NCI-H1436 treated with DMSO at 0.1 percent for 48 hours (cell line): ENCODE results near the gene MR1.

Source experiments
- DNase-seq: peaks from one replicate; lab custom pipeline; 2025; lab: John Stamatoyannopoulos, UW

Gene MR1

DNA sequence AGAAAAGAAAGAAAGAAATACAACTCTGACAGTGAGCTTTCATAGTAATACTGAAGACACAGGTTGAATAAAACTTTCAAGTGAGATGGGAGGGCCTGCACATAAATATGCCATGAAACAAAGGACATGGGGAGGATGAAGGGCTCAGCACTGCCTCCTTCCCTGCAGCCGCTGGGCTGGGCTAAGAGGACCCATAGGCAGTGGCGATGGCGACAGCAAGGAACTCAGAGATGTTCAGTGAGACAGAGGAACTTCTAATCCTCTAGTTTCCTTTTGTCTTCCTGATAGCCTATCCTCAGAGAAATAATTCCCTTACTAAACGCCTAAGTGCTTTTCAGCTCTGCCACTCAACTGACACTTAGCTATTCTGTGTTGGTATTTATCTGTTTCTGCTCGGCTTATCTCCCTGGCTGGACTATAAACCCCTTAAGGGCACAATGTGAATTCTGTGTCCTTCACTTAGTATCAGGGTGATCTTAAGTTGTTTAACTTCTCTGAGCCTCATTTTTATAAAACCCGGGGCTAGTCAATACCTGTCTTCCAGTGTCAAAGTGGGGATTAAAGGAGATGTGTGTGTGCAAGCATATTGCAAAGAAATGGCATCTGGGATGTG is 30.3 kb downstream of the MR1 start:
- DNase-seq: no peak

DNA sequence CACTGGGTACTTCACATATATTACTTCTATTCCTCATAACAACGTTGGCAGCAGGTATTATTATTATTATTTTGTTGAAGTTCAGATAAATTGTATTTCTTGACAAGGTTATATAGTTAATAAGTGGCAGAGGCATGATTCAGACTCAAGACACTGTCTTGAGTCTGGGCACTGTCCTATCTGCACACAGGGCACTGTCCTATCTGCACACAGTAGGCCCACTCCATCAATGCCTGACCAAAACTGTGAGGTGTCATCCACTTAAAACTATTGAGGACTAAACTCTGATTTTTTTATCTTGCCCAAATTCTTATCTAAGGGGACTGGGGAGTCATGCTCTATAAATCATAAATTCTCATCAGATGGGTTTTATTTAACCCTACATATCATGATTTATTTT is 30.9 kb downstream of the MR1 start:
- DNase-seq: no peak

GRCh38 chr1:181073638-181074037 is 39.9 kb downstream of the MR1 start:
- no peak for DNase-seq

- no peak for DNase-seq
Observed at GRCh38 chr1:181075766-181076350, 42.1 kb downstream of the MR1 start.

DNA sequence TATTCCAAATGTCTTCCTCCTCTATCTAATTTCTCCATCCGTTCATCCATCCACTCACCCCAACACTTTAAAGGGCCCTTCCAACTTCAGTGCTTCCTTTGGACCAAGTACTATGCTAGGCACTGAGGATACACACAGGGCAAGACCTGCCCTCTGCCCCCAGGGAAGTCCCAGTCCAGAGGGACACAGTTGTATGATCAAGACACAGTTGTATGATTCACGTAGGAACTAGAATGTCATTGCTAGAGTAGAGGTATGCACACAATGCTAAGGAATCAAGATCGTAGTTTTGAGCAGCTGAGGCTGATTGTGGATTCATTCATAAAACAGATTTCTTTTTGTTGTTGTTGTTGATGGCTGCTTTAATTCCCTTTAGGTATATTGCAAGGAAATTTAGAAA is 43.1 kb downstream of the MR1 start:
- no peak for DNase-seq

DNA sequence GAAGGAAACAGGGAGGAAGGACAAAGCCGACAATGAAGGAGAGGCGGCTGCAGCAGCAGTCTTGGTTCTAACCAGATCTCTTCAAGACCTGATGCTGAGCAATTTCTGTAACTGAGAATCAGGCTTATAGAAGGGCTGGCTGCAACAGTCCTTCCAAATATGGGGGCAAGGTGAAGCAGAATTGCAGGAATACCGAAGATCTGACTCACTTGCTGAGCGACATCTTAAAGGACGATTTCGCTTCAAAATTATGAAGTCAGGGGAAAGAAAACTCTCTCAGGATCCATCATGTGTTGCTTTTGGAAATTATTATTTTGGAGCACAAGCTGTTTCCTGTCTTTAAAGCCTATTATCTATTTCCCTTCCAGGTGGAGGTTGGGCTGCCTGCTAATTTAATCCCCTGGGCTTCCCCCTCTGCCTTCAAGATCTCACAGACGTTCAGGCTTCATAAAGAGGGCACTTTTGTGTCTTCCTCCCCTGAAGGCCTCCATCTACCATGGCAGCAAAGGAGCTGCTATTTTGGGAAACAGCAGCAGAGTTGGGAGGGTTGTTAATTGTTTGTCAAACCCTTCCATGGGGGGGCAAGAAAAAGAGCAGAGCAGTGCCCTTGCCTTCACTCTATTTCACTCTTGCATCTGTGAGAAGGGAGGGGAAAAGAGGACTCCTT is 43.9 kb downstream of the MR1 start:
- DNase-seq: peak; percentile 32

GRCh38 chr1:181079382-181079781 is 45.6 kb downstream of the MR1 start:
- no peak for DNase-seq

DNA sequence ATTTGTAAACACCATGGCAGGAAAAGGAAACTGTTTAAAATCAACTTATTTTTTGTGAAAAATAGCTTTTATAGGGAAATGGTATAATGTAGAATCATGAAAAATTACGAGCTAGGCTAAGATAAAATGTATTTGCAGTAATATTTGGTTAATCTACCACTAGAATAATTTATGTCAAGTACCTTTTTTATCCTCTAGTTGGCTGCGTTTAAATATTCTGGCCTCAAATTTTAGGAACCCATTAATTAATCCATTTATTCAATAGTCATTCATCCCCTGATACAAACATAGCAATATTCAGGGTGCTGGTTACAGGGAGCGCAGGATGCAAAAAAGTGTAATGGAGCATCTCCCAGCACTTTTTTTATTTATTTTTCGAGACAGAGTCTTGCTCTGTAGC is 46.1 kb downstream of the MR1 start:
- DNase-seq: no peak

DNA sequence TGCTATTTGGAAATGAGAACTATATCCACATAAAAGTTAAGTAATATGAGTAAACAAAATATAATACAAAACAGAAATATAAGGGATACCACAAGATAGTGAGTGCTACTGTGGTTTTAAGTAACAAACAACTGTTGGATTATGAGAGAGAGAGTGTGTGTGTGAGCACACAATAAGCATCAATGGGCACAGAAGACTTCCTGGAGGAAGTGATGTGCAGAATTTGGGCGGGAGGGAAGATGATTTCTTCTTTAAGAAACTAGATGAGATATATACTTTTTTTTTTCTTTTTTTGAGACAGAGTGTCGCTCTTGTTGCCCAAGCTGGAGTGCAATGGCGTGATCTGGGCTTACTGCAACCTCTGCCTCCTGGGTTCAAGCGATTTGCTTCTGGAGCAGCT is 46.8 kb downstream of the MR1 start:
- DNase-seq: no peak

GRCh38 chr1:181081395-181081794 is 47.6 kb downstream of the MR1 start:
- DNase-seq: no peak

GRCh38 chr1:181083842-181084605 is 50.2 kb downstream of the MR1 start:
- DNase-seq: peak; percentile 52

GRCh38 chr1:181084606-181084969 is 50.8 kb downstream of the MR1 start:
- DNase-seq: no peak

GRCh38 chr1:181086091-181086490 is 52.3 kb downstream of the MR1 start:
- no peak for DNase-seq

- no peak for DNase-seq
Observed at GRCh38 chr1:181086926-181087325, 53.1 kb downstream of the MR1 start.

DNA sequence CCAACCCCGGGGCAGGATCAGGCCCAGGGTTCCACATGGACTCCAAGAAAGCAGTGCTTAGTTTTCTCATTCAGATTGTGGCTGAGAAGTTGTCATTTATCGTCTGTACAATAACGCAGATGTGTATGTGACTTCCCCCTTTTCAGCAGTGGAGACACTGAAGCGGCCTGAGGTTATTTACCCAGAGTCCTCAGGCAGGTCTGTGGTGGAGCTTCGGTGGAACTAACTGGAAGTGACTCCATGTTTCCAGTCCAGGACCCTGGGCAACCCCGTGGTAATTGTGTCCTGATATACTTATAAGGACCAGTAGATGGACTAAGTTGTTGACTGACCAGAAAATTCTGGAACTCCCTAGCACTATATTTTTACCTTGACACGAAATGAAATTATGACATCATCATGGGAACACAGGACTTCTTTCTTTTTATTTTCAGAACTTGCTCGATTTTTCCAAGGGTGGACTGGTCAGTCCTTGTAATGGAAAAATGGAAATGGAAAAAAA is 53.7 kb downstream of the MR1 start:
- DNase-seq: no peak

DNA sequence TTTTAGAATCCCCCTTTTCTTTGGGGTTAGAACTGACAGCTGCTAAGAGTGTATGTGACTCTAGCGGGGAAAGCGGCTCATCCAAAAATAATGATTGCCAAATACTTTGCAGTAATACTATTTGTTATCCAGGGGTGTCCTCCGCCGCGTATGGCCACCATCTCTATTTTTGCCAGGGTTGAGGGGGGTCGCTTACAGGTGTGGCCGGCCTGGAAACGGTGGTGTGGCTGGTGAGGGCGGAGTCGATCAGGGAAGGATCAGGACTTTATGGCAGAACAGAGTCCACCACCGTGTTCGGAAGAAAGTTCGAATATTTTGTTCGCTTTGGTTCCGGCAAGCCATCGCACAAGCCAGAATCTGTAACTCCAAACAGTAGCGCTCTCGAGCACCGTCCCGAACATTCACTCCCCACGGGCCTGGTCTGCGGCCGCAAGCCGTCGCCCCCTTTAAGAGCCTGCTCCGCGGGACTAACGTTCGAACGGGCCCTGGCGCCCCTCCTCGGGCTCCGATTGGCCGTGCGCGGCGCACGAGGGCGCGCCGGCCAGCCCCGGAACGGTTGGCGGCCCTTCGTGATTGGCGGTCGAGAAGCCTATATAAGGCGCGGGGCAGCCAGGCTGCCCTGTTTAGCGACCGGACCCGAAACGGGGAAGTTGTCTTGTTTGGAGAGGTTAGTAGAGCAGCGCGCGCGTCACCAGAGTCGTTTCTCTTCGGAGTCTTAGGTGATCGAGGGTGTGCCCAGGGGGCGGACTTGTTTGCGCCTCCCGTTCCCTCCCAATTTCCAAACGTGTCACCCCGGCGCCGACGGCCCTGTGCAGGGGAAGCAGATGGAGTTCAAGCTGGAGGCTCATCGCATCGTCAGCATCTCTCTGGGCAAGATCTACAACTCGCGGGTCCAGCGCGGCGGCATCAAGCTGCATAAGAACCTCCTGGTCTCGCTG is 54.6 kb downstream of the MR1 start, which contains the start of gene IER5:
TSS of gene IER5 (plus strand) at position 622 of the 938 bp plus-strand sequence. CDS start at position 825, 203 bp downstream.
- peak; percentile 77 for DNase-seq

- no peak for DNase-seq
Observed at GRCh38 chr1:181089017-181089675, 55.4 kb downstream of the MR1 start.

- DNase-seq: no peak
Observed at GRCh38 chr1:181089676-181090544, 56.1 kb downstream of the MR1 start.

DNA sequence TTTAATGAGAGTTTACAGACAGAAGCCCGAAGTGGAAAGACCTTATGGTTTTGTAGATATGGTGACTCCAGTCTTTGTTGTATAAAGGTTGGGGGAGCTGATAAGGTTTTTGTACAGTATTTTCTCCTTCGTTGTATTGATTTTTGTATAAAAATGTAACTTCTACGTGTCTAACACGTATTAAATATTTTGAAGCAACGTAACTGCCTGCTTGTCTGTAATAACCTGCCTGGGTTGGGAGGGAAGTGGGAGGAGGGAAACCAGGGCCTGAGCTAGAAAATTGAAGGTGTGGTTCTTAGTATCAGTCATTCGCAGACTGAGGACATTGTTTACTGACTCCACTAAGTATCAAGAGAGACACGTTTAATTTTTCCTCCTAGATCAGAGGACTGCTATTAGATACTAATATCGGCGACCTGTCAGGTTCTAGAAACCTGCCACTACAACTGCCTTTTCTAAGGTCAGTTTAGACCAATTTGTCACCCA is 56.9 kb downstream of the MR1 start:
- no peak for DNase-seq
